HG03342 (cell line): ENCODE measurements around the gene ANKRD55.
"Not testable (repeated sequence)": the region's sequence is repeated elsewhere in the genome, so short reads cannot be mapped to it uniquely, and the experiment has no call there.

Experiments
- ATAC-seq: cut with Tn5 transposase; IDR thresholded peaks from one replicate; pipeline ENCODE4 v1.9.1; 2021; ENCODE audit warnings: mild to moderate bottlenecking, moderate library complexity; ENCODE audit not compliant: unreplicated experiment

ANKRD55 gene

DNA sequence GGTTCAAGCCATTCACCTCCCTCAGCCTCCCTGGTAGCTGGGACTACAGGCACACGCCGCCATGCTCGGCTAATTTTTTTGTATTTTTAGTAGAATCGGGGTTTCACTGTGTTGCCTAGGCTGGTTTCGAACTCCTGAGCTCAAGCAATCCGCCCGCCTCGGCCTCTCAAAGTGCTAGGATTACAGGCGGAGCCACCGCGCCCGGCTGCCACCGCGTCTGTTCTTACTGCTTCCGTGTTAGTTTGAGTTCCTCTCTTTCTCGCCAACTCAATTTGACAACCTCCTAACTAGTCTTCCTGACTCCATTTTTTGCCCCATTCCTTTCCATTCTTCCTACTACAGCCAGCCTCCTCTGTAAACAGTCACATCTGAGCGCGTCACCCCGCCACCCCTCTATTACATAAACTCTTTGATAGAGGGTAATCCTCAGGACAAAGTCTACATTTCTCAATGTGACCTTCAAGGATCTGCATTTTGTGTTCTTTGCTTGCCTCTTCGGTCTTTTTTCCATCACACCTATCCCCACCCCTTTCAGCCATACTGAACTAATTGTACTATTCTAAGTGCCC, 149.8 kb downstream of the ANKRD55 start:
- ATAC-seq: no peak

DNA sequence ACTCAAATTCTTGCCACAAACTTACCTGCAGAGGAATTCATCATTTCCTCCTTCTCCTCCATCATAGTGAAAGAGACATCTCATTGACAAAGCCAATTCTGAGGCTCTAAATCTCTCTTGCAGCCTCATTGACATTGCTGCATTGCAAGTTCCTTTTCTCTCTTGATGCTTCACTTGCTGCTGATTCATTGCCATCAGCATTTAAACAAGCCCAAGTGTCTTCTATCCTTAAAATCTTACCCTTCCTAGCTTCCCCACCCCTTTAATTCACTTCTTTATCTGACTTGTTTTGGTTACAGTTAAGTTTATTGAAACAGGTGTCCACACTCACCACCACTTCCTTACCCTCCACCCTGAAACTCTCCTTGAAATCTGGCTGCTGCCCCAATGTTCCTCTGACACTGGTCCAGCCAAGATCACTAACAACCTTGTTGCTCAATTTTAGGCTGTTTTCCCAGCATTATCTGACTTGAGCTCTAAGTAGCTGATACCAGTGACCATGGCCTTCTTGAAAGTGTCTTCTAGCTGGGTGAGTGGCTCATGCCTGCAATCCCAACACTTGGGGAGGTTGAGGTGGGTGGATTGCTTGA, 152.0 kb downstream of the ANKRD55 start:
- peak; percentile 44 for ATAC-seq

DNA sequence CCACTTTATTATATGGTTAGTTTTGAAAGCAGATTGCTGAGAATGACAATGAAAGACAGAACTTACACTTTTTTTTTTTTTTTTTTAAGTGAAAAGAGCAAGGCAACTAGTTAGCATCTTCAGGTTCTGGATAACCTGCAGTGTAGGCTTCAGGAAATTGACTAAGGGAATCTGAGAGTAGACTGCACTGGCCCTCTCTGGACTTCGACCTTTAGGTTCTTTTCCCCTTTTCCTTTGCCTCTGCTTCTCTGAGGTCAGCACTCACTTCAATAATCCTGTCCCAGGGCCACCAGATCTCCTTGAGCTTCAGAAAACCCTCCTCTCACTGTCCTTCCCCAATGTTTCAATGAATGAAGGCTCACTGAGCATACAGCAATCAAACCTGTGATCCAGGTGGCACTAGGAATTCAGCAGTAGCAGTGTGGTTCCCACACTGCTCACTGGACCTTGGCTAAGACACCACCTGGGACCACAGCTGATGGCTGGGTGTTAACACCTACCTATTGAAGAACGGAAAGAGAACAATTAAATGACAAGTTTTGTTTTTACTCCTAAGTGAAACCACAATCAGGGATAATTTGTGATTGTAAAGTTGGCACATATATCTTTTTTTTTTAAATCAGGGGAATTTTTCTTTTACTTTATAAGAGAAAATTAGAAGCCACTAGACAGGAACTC, 152.6 kb downstream of the ANKRD55 start:
- ATAC-seq: peak; percentile 64

DNA sequence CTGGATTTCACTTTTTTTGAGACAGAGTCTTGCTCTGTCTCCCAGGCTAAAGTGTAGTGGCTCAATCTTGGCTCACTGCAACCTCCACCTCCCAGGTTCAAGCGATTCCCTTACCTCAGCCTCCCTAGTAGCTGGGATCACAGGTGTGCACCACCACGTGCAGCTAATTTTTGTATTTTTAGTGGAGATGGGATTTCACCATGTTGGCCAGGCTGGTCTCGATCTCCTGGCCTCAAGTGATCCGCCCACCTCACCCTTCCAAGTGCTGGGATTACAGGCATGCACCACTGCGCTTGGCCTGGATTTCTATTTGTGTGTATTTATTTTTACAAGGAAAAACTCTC, 154.0 kb downstream of the ANKRD55 start:
- not testable (repeated sequence) for ATAC-seq

DNA sequence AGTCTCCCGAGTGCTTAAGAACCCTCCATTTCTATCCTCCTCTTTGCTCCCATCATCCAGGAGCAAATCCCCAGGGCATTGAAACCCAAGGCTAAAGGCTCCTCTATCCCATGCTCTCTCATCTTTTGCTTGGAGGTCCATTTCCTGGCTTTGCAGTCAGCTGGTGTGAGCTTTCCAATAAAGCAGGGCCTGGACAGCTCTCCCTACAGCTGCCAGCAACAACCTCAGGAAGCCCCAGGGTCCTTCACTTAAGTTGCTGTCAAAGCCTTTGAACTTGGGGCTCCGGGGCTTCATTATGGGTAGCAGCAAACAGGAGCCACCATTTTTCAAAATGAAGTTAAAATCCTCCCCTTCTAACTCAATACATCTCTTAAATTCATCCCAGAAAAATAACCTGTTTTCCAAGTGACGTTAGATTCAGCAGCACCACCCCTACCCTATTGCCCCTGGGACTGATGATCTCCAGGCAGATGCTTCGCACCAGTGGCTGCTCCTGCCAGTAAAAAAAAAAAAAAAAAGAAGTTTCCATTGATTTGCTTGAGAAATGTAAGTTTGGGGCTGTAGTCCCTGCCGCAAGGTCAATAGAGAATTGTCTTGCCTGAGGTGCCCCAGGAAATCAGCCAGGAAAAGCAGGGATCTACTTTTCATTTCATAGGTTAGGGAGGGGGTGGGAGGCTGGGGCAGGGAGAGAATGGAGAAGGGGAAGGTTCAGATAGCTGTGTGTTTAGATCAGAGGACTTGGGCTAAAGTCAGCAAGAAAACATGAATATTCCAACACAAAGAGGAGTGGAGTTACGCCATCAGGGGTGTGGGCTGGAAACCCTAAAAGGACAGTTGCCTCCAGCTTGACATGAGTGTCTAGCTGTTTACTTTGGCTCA, 154.6 kb downstream of the ANKRD55 start:
- ATAC-seq: no peak

DNA sequence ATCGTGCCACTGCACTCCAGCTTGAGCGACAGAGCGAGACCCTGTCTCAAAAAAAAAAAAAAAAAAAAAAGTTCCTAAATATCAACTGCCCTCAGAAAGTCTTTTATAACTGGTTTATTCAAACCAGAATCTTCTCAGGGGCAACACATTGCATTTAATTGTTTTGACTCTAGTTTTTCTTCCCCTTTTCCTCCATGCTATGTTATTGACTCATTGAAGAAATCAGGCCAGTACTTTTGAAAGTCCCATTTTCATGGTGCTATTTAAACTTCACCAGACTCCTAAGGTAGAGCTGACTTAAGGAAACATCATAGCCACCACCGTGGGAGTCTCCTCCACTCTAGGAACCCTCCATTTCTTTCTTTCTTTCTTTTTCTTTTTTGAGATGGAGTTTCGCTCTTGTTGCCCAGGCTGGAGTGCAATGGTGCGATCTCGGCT, 155.3 kb downstream of the ANKRD55 start:
- no peak for ATAC-seq

DNA sequence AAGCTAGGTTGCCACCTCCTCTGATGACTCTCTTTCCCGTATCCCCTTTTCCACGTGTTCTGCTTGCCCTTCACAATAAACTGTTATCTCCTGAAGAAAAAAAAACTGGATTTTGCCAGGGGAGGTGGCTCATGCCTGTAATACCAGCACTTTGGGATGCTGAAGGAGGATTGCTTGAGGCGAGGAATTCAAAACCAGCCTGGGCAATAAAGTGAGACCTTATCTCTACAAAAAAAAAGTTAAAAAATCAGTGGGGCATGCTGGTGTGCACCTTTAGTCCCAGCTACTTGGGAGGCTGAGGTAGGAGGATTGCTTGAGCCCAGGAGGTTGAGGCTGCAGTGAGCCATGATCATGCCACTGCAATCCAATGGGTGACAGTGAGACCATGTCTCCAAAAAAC, 156.6 kb downstream of the ANKRD55 start:
- no peak for ATAC-seq

DNA sequence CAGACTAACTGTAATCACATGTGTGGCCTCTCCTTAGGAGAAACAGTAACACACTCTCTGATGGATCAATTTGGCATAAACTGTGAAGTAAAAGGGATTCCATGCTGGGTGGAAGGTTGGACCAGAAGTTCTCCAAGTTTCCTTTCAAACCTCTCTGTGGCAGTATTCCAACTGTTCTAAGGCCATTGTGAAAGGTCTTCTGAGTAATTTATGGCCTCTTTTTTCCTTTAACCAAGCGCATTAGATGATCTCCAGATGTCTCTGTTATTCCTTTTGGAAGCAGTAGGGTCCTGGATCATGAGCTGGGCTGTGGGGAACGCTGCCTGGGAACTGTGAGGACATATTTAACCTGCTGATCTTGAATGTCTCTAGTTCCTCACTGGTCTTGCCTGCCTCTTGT, 157.8 kb downstream of the ANKRD55 start:
- ATAC-seq: no peak

DNA sequence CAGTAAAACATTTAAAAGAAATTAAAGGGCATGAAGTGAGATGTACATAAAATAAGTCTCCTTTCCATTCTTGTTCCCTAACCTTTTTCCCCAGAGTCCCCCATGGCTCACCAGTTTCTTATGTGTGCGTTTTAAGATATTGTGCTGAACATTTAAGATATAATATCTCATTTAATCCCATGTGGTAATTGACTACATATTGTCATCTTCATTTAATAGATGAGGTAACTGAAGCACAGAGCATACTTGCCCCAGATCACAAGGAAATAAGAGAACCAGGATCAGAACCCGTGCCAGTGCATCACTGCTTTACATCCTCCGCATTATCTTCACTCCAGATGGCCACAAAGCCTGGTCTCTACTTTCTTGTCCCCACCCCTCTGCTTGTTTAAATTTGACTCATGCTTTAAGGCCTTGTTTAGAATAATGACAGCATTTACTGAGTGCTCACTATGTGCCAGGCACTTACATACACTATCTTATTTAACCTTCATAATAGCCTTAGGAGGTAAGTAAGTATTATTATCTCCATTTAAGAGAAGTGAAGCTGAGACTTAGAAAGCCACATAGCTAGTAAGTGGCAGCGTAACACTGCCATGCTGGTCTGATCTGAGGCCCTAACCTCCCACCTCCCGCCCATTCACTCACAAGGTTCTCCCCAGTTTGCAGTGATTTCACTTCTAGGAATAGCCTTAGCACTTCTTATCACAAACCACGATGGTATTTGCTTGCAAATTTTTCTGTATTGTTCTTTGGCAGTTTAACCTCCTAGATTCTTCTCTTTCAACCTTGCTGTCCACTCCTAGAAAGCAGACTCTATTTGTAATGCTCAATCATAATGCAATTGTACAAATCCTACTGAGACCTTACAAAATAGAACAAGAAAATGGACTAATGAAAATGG, 160.0 kb downstream of the ANKRD55 start:
- no peak for ATAC-seq

DNA sequence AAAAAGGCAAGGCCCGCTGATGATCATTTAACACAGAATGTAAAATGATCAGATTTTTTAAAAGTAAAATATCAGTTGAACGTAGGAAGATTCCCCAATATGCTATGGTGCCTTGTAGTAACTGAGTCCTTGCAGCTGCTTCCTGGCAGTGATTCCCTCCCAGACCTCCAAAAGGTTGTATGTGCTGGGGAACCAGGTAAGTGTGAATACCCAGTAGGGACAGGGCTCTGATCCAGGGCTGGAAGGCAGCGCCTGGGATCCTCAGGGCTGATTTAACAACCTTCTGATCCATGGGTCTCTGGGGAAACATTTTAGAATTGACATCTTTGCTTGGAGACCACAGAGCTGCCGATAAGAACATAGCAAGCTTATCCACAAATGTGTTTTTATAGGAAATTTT, 161.7 kb downstream of the ANKRD55 start:
- ATAC-seq: no peak

DNA sequence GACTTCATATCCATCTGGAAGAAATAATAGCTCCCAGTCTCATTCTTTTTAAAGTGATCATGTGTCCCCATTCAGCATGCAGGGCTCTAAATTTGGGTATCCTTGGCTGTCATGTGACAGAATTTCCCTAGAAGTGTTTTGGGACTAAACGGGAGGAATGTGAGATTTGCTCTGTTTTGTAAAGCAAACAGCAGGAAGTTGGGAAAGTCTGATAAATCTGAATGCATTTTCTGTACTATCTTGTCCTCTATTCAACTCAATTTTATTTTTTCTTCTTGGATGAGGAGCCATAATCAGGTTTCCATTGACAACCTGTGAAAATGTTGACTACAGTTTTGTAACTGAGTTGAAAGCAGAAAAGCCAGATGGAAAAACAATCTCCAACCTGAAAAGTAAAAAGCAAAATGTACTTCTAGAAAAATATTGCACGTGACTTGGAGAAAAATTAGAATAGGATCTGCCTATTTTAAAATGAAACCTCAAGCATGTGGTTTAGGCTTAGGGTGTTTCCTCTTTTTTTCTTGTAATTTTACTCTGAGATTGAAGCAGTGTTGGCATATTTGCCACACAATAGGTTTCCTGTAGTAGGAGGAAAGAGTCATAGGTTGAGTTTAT, 162.2 kb downstream of the ANKRD55 start:
- no peak for ATAC-seq

DNA sequence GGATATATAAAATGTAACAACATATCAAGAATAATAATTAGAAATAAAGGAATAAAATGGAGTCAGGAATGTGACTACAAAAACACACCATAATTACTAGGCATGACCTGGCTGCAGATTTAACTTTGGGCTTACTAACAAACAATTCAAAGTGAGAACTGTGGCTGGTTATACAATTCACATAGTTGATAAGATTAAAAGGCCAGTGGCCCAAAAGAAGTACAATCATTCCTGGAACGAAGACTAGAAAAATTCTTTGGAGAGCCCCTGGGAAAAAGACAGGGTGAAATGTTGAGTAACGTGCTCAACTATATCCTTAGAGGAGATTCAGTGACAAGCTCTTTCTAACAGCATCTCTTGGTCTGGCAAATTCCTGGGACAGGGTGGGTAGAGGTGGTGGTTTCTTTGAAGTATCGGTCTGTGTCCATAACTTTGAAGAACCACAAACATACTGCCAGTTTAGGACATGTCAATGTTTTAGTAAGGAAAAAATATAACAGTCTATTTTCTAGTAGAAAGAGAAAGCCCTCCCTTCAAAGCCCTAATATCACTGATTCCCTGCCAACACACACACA, 163.4 kb downstream of the ANKRD55 start:
- no peak for ATAC-seq

DNA sequence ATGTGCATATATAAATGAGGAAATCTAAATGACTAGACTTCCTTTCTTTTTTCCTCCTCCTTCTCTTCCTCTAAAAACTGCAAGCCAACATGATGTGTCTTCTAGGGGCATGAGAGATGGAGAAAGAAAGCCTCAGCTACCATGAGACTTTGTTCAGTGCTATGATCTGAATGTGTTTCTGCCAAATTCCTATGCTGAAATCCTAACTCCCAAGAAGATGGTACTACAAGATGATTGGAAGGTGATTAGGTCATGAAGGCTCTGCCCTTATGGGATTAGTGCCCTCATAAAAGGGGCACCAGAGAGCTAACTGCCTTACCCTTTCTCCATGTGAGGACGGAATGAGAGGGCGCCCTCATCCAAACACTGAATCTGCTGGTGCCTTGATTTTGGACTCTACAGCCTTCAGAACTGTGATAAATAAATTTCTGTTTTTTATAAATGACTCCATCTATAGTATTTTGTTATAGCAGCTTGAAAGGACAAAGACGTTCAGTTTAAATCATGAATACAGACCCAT, 166.1 kb downstream of the ANKRD55 start:
- no peak for ATAC-seq

DNA sequence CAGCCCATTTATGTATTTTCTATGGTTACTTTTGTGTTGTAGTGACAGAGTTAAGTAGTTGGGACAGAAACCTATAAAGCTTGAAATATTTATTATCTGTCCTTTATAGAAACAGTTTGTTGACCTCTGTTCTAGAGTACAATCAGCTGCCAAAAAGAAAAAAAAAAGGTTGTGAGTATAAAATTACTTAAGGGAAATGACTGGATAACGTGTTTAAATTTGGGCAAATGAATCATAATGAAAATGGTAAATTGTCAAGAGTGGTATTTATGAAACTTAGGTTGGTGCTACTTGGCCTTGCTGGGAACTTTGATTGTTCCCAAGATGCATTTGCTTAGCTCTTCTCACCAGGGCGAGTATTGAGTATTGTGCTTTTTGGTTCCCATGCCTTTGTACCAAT, 168.1 kb downstream of the ANKRD55 start:
- ATAC-seq: no peak

DNA sequence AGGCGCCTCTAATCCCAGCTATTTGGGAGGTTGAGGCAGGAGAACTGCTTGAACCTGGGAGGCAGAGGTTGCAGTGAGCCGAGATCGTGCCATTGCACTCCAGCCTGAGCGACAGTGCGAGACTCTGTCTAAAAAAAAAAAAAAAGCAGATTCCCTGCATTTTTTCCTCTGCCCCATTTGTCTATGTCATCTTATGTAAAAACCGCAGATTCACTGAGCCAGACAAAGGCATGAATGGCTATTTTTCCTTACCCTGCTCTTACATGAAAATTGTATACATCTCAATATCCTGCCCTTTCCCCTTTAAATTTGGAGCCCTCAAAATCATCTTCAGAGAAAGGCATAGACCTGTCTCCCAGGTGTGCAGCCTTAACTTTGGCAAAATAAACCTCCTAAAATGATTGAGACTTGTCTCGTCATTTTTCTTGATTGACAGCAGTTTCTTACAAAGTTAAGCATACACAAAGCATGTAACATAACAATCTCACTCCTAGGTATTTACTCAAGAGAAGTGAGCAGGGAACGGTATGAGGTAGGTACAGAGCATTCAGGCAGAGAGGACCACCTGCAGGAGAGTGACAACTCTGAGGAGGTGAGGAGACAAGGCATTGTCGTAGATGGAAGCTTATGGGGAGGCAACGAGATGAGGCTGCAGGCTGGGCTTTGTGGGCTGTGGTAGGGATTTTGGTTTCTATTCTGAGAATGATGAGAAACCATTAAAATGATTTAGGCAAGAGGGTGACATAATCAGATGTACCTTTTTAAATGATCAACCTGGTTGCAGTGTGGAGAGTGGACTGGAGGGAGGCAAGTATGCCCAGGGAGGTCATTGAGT, 172.6 kb downstream of the ANKRD55 start:
- no peak for ATAC-seq

DNA sequence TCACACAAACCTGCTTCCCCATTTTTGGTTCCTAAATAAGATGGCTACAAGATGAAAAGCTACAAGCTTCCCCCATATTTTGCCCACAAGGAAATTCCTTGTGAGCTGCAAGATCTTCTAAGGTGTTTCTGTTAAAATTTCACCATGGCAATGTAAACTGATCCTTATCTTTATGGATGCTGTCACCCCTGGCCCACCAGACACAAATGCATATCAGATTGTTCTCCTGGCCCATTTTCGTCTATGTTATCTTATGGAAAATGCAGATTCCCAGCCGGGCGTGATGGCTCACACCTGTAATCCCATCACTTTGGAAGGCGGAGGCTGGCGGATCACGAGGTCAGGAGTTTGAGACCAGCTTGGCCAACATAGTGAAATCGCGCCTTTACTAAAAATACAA, 173.3 kb downstream of the ANKRD55 start:
- ATAC-seq: no peak

DNA sequence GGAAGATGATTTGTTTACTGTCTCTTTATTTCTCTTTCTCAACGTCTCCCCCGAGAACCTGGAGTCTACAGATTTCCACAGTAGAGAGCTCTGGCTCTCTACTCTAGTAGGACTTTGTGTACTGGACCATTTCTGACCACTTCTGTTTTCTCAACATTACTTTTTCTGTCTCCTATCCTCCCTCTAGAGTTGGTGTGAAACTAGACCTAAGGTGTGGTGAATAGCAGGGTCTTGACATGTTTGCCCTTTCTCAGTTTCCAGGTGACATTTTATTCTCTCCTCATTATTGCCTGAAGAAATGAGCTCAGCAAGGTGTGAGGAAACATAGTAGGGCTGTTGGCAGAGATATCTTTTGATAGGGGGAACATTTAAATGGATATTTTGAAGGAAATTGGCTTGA, 176.3 kb downstream of the ANKRD55 start:
- peak; percentile 76 for ATAC-seq

DNA sequence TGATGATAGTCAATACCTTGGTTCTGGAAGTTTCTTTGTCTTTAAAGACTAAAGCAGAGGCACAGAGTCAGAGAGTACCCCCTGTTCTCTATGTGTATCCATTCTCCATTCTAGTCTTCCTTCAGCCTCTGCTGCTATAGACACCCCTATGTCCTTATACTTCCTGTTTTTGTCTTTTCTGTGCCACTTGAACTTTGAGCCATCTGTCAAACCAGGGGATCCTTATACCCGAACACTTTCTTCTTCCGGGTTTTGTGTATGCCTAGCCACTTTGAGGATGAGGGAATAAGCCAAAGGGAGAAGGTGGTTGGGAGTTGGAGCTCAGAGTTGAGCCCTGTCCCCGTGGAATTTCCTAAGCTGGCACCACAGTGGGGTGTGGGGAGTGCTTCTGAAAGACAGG, 177.3 kb downstream of the ANKRD55 start:
- no peak for ATAC-seq

DNA sequence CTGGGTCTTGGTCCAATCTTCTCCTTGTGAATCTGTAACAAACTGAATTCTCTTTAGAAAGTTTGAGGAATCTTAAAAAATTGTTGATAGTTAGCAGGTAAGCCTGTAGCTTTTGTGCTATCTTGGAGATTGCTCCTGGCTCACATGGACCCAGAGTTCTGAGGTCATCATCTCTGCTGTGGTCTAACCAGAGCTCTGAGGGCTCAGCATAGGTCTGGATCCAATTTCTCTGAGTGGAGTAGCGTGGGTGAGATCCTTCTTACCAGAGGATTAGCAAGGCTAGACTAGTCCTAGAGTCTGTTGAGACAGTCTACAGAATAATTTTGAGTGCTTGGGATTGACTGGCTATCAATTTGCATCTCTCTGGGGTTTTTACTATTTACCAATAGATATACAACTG, 177.8 kb downstream of the ANKRD55 start:
- no peak for ATAC-seq
